Glutamatergic neuron (in vitro differentiated cells): ENCODE data around the gene RAB5B. TPM values are rescaled to one million over a fixed set of nuclear protein-coding genes. Genes with fewer than 3 reads are reported as not detected.

Source experiments
- DNase-seq: peaks from one replicate; pipeline ENCODE4 v3.0.0; 2022
- H3K27ac Mint-ChIP-seq: one replicate; pipeline ENCODE4 v1.8.0; 2020; ENCODE audit warnings: mild to moderate bottlenecking, mixed read lengths, inconsistent platforms; ENCODE audit not compliant: unreplicated experiment
- H3K27me3 Mint-ChIP-seq: one replicate; pipeline ENCODE4 v1.8.0; 2020; ENCODE audit warnings: mild to moderate bottlenecking, moderate library complexity, mixed read lengths, inconsistent platforms; ENCODE audit not compliant: unreplicated experiment
- H3K36me3 Mint-ChIP-seq: one replicate; pipeline ENCODE4 v1.8.0; 2020; ENCODE audit warnings: mild to moderate bottlenecking, mixed read lengths, inconsistent platforms; ENCODE audit not compliant: unreplicated experiment
- H3K4me1 Mint-ChIP-seq: one replicate; pipeline ENCODE4 v1.8.0; 2020; ENCODE audit warnings: mild to moderate bottlenecking, low read depth, mixed read lengths, inconsistent platforms; ENCODE audit not compliant: unreplicated experiment
- H3K4me3 Mint-ChIP-seq: one replicate; pipeline ENCODE4 v1.8.0; 2020; ENCODE audit warnings: mild to moderate bottlenecking, mixed read lengths, inconsistent platforms; ENCODE audit not compliant: unreplicated experiment
- H3K9me3 Mint-ChIP-seq: one replicate; pipeline ENCODE4 v1.8.0; 2020; ENCODE audit warnings: mild to moderate bottlenecking, moderate library complexity, mixed read lengths, inconsistent platforms; ENCODE audit not compliant: unreplicated experiment
- CTCF ChIP-seq: fragments of 200-600 bp; sonication (generic); IDR thresholded peaks from one replicate; pipeline ENCODE4 v1.5.0; 2021; ENCODE audit not compliant: partially characterized antibody, unreplicated experiment
- long read RNA-seq: library from polyadenylated mRNA; unstranded; transcript quantifications from one replicate; pipeline ENCODE4 v2.0.0, GENCODE V29; 2020; ENCODE audit not compliant: unreplicated experiment
- total RNA-seq: library from RNA; stranded (reverse); fragmentation: NEBNext Ultra II Directional; extraction: Animal tissue kit (Norgen Biotek cat#: 25700); gene quantifications from one replicate; pipeline ENCODE4 v1.2.1, GENCODE V29; 2021; ENCODE audit not compliant: unreplicated experiment

RAB5B gene, protein sequence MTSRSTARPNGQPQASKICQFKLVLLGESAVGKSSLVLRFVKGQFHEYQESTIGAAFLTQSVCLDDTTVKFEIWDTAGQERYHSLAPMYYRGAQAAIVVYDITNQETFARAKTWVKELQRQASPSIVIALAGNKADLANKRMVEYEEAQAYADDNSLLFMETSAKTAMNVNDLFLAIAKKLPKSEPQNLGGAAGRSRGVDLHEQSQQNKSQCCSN
- 170 TPM for total RNA-seq
- long read RNA-seq, partial matches to known transcripts, result 1 of 5 reads
- long read RNA-seq, other reads (novel, unspliced or antisense), result 4 of 5 reads

- DNase-seq, result peak; percentile 95
- peaks cover 1% of the 10 kb centered on the region for H3K9me3 Mint-ChIP-seq
- peak; percentile 78 for TF ChIP-seq CTCF
- peaks cover 4% of the 10 kb centered on the region for H3K36me3 Mint-ChIP-seq
- no peak within 1 kb of the TSS for H3K4me3 Mint-ChIP-seq
- H3K27ac Mint-ChIP-seq, result no peak within 1 kb of the TSS
- H3K4me1 Mint-ChIP-seq, result peaks cover 11% of the 10 kb centered on the region
- no peaks in the 10 kb centered on the region for H3K27me3 Mint-ChIP-seq
These were observed at the start of gene RAB5B for GRCh38 chr12:55973599-55974307. Gene RAB5B, plus strand, starts transcription at chr12:55974078. Its CDS starts 12,883 bp downstream, at chr12:55986961.

GRCh38 chr12:55925371-55925770 lies 48.5 kb upstream of the RAB5B start:
- Mint-ChIP-seq H3K9me3 (peaks cover 10% of the 10 kb centered on the region), H3K27ac (peak overlapping the region; percentile 28), H3K4me3 (peak overlapping the region; percentile 98), H3K36me3 (no peaks in the 10 kb centered on the region), H3K27me3 (peaks cover 9% of the 10 kb centered on the region), H3K4me1 (peaks cover 16% of the 10 kb centered on the region)
- no peak for DNase-seq
- no peak for TF ChIP-seq CTCF

- Mint-ChIP-seq H3K27me3 (peaks cover 9% of the 10 kb centered on the region), H3K4me3 (peak overlapping the region; percentile 98), H3K36me3 (no peaks in the 10 kb centered on the region), H3K9me3 (peaks cover 10% of the 10 kb centered on the region), H3K4me1 (peaks cover 23% of the 10 kb centered on the region), H3K27ac (peak overlapping the region; percentile 94)
- TF ChIP-seq CTCF, result no peak
- DNase-seq, result no peak
These were observed 47.8 kb upstream of the RAB5B start for GRCh38 chr12:55925870-55926737.

GRCh38 chr12:55926738-55927587 lies 46.9 kb upstream of the RAB5B start:
- peaks cover 11% of the 10 kb centered on the region for H3K27me3 Mint-ChIP-seq
- H3K4me1 Mint-ChIP-seq, result peaks cover 28% of the 10 kb centered on the region
- TF ChIP-seq CTCF, result peak; percentile 85
- DNase-seq, result peak; percentile 85
- H3K36me3 Mint-ChIP-seq, result no peaks in the 10 kb centered on the region
- peaks cover 10% of the 10 kb centered on the region for H3K9me3 Mint-ChIP-seq
- H3K4me3 Mint-ChIP-seq, result peak overlapping the region; percentile 98
- peak overlapping the region; percentile 94 for H3K27ac Mint-ChIP-seq
